ENCODE results near the gene PPP1R13B.

Gene PPP1R13B

DNA sequence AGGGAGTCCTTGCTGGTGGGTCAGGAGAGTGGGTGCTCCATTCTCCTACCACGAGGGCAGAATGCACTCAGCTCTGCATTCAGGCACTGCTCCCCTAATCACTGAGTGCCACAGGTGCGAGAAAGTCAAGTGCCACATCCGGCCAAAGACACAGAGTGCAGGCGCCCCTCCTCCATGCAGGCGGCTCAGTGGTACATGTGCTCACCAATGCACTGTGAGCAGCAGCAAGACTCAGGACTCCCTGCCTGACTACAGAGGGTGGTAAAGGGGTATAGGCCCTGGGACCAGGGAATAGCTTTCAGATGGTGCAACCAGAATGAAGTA is 98.9 kb downstream of the PPP1R13B start:
- no peaks in the 10 kb centered on the region for H3K4me1 ChIP-seq (ENCODE audit: control insufficient read depth, insufficient read depth, low read length)
- POLR2A ChIA-PET: no interaction called here
- TF ChIP-seq ZNF629 (tag by site-specific recombination; IDR thresholded peaks at IDR 0.05): no peak
- TF ChIP-seq ZNF585B (tag by site-specific recombination; IDR thresholded peaks at IDR 0.05): no peak
- H3K4me3 ChIP-seq (ENCODE audit: low read depth, low read length): no peak overlapping the region
- H3K9me3 ChIP-seq (ENCODE audit: control insufficient read depth, insufficient read depth, low read depth, low read length): no peaks in the 10 kb centered on the region
- H3K27ac ChIP-seq (ENCODE audit: extremely low read depth, low read depth, low read length): no peak overlapping the region
- CTCF ChIA-PET: interaction anchor here (0.6 to 0.7 kb wide), 2 partner anchors 296 to 816 kb away, joined by 3 read pairs; no protein-coding TSS in a partner anchor
- H3K36me3 ChIP-seq (ENCODE audit: control insufficient read depth in 2 of 2, insufficient read depth in 1 of 2, low read length in 2 of 2): peaks cover 5 to 65% of the 10 kb centered on the region in 2 experiments

DNA sequence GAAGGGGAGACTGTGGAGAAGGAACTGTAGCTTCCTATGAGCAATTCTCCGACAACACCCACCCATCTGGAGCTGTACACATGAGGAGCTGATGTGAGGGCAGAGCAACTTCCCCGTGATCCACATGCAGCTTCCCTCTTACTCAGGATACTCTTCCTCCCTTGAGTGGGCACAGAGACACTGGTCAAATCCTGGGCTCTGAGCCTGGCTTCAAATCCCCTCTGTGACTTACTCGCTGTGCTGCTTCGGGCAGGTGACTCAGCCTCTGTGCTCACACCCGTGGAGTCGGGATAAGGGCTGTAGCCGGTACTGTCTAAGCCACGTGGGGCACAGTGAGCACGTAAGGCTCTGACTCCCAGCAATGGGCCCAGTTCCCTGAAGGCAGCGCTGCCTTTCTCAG is 100.7 kb downstream of the PPP1R13B start:
- TF ChIP-seq ZNF785 (tag by site-specific recombination; IDR thresholded peaks at IDR 0.05): no peak
- TF ChIP-seq ZNF529 (tag by site-specific recombination; IDR thresholded peaks at IDR 0.05; ENCODE audit: insufficient replicate concordance): no peak
- TF ChIP-seq ZNF16 (tag by site-specific recombination; IDR thresholded peaks at IDR 0.05; ENCODE audit: low read depth): no peak
- no peak for TF ChIP-seq ZNF214 (tag by site-specific recombination; IDR thresholded peaks at IDR 0.05; ENCODE audit: borderline replicate concordance)
- no peak for TF ChIP-seq ZNF433 (tag by site-specific recombination; IDR thresholded peaks at IDR 0.05; ENCODE audit: low read depth)
- no peak for TF ChIP-seq ZNF776 (tag by site-specific recombination; IDR thresholded peaks at IDR 0.05; ENCODE audit: borderline replicate concordance)
- TF ChIP-seq ZNF311 (tag by site-specific recombination; IDR thresholded peaks at IDR 0.05; ENCODE audit: borderline replicate concordance): no peak
- no peak for TF ChIP-seq GLI2 (tag by site-specific recombination; IDR thresholded peaks at IDR 0.05; ENCODE audit: borderline replicate concordance, low read depth)
- POLR2A ChIA-PET: no interaction called here
- Histone ChIP-seq H3K9me3 (ENCODE audit: control insufficient read depth, insufficient read depth, low read depth, low read length) (no peaks in the 10 kb centered on the region), H3K27ac (ENCODE audit: extremely low read depth, low read depth, low read length) (no peak overlapping the region), H3K4me3 (ENCODE audit: low read depth, low read length) (no peak overlapping the region), H3K4me1 (ENCODE audit: control insufficient read depth, insufficient read depth, low read length) (no peaks in the 10 kb centered on the region), H3K36me3 (ENCODE audit: control insufficient read depth in 2 of 2, insufficient read depth in 1 of 2, low read length in 2 of 2) (peaks cover 5 to 69% of the 10 kb centered on the region in 2 experiments; a peak in 2 of 3 replicates)
- CTCF ChIA-PET: no interaction called here

DNA sequence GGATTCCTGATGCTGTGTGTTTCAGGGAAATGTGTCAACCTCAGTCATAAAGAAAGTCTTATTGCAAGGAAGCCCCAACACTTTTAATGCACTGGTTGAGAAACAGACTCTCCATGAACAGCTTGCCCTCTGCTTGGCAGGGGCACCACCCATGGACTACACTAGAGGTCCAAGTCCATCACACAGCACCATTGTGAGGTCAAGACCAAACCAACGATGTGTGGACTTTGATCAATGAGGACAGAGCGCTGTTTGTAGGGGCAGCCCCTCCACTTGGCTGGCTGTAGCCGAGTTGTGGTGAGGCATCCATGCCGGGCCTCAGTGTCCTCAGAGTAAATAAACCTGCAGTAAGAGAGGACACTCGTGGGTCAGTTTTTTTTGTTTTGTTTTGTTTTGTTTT is 102.0 kb downstream of the PPP1R13B start:
- H3K4me3 ChIP-seq (ENCODE audit: low read depth, low read length): no peak overlapping the region
- H3K27ac ChIP-seq (ENCODE audit: extremely low read depth, low read depth, low read length): no peak overlapping the region
- H3K9me3 ChIP-seq (ENCODE audit: control insufficient read depth, insufficient read depth, low read depth, low read length): no peaks in the 10 kb centered on the region
- ChIA-PET POLR2A (interaction anchor here (0.6 to 1.1 kb wide), 3 partner anchors 30 to 174 kb away, joined by 3 to 7 read pairs (median 5); partner anchors contain the start of genes XRCC3 and ZFYVE21), CTCF (no interaction called here)
- H3K36me3 ChIP-seq (ENCODE audit: control insufficient read depth in 2 of 2, insufficient read depth in 1 of 2, low read length in 2 of 2): peaks cover 0 to 82% of the 10 kb centered on the region in 2 experiments; a peak in 1 of 3 replicates
- H3K4me1 ChIP-seq (ENCODE audit: control insufficient read depth, insufficient read depth, low read length): no peaks in the 10 kb centered on the region
- TF ChIP-seq, protein P1, sequence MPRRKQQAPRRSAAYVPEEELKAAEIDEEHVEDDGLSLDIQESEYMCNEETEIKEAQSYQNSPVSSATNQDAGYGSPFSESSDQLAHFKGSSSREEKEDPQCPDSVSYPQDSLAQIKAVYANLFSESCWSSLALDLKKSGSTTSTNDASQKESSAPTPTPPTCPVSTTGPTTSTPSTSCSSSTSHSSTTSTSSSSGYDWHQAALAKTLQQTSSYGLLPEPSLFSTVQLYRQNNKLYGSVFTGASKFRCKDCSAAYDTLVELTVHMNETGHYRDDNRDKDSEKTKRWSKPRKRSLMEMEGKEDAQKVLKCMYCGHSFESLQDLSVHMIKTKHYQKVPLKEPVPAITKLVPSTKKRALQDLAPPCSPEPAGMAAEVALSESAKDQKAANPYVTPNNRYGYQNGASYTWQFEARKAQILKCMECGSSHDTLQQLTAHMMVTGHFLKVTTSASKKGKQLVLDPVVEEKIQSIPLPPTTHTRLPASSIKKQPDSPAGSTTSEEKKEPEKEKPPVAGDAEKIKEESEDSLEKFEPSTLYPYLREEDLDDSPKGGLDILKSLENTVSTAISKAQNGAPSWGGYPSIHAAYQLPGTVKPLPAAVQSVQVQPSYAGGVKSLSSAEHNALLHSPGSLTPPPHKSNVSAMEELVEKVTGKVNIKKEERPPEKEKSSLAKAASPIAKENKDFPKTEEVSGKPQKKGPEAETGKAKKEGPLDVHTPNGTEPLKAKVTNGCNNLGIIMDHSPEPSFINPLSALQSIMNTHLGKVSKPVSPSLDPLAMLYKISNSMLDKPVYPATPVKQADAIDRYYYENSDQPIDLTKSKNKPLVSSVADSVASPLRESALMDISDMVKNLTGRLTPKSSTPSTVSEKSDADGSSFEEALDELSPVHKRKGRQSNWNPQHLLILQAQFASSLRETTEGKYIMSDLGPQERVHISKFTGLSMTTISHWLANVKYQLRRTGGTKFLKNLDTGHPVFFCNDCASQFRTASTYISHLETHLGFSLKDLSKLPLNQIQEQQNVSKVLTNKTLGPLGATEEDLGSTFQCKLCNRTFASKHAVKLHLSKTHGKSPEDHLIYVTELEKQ (tag by site-specific recombination; IDR thresholded peaks at IDR 0.05; ENCODE audit: borderline replicate concordance): no peak
- TF ChIP-seq, protein P2, sequence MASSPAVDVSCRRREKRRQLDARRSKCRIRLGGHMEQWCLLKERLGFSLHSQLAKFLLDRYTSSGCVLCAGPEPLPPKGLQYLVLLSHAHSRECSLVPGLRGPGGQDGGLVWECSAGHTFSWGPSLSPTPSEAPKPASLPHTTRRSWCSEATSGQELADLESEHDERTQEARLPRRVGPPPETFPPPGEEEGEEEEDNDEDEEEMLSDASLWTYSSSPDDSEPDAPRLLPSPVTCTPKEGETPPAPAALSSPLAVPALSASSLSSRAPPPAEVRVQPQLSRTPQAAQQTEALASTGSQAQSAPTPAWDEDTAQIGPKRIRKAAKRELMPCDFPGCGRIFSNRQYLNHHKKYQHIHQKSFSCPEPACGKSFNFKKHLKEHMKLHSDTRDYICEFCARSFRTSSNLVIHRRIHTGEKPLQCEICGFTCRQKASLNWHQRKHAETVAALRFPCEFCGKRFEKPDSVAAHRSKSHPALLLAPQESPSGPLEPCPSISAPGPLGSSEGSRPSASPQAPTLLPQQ (tag by site-specific recombination; IDR thresholded peaks at IDR 0.05): no peak
- TF ChIP-seq ZNF394 (tag by site-specific recombination; IDR thresholded peaks at IDR 0.05; ENCODE audit: borderline replicate concordance) (no peak), ZFP41 (tag by site-specific recombination; IDR thresholded peaks at IDR 0.05; ENCODE audit: borderline replicate concordance) (no peak), ZBTB17 (tag by site-specific recombination; IDR thresholded peaks at IDR 0.05) (no peak), SP7 (tag by site-specific recombination; IDR thresholded peaks at IDR 0.05) (no peak), ZNF10 (tag by site-specific recombination; IDR thresholded peaks at IDR 0.05) (no peak), ZNF239 (tag by site-specific recombination; IDR thresholded peaks at IDR 0.05) (no peak)
- TF ChIP-seq, protein P3, sequence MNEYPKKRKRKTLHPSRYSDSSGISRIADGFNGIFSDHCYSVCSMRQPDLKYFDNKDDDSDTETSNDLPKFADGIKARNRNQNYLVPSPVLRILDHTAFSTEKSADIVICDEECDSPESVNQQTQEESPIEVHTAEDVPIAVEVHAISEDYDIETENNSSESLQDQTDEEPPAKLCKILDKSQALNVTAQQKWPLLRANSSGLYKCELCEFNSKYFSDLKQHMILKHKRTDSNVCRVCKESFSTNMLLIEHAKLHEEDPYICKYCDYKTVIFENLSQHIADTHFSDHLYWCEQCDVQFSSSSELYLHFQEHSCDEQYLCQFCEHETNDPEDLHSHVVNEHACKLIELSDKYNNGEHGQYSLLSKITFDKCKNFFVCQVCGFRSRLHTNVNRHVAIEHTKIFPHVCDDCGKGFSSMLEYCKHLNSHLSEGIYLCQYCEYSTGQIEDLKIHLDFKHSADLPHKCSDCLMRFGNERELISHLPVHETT (tag by site-specific recombination; IDR thresholded peaks at IDR 0.05): no peak
- TF ChIP-seq, protein P4, sequence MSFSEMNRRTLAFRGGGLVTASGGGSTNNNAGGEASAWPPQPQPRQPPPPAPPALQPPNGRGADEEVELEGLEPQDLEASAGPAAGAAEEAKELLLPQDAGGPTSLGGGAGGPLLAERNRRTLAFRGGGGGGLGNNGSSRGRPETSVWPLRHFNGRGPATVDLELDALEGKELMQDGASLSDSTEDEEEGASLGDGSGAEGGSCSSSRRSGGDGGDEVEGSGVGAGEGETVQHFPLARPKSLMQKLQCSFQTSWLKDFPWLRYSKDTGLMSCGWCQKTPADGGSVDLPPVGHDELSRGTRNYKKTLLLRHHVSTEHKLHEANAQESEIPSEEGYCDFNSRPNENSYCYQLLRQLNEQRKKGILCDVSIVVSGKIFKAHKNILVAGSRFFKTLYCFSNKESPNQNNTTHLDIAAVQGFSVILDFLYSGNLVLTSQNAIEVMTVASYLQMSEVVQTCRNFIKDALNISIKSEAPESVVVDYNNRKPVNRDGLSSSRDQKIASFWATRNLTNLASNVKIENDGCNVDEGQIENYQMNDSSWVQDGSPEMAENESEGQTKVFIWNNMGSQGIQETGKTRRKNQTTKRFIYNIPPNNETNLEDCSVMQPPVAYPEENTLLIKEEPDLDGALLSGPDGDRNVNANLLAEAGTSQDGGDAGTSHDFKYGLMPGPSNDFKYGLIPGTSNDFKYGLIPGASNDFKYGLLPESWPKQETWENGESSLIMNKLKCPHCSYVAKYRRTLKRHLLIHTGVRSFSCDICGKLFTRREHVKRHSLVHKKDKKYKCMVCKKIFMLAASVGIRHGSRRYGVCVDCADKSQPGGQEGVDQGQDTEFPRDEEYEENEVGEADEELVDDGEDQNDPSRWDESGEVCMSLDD (tag by site-specific recombination; IDR thresholded peaks at IDR 0.05): no peak

Measured in HEK293 (cell line).